NT2/D1 (cell line): ENCODE results near the gene PDCD4.

Experiments
- DNase-seq: peaks from one replicate; pipeline ENCODE4 v3.0.0-alpha.2; 2011; ENCODE audit warnings: low read depth, low spot score
- H3K27me3 ChIP-seq: 2 replicates; pipeline ENCODE4 v1.6.0; 2011; ENCODE audit warnings: mild to moderate bottlenecking; ENCODE audit not compliant: insufficient read length, insufficient read depth
- H3K36me3 ChIP-seq: 2 replicates; pipeline ENCODE4 v1.6.1; 2011; ENCODE audit warnings: mild to moderate bottlenecking, low read length, mixed read lengths; ENCODE audit not compliant: insufficient read depth, insufficient read length
- H3K4me1 ChIP-seq: 2 replicates; pipeline ENCODE4 v1.5.1; 2011; ENCODE audit not compliant: insufficient read depth, insufficient read length
- H3K4me3 ChIP-seq: 2 replicates; pipeline ENCODE4 v1.5.1; 2011; ENCODE audit warnings: low read depth; ENCODE audit not compliant: insufficient read length
- H3K9ac ChIP-seq: 2 replicates; pipeline ENCODE4 v1.6.0; 2011; ENCODE audit warnings: low read depth; ENCODE audit not compliant: insufficient read length
- H3K9me3 ChIP-seq: 2 replicates; pipeline ENCODE4 v1.5.1; 2011; ENCODE audit warnings: mild to moderate bottlenecking, low read length; ENCODE audit not compliant: insufficient read depth
- SUZ12 ChIP-seq: IDR thresholded peaks from 2 replicates; pipeline ENCODE4 v1.6.1; 2011; ENCODE audit not compliant: insufficient read length, insufficient read depth; ENCODE audit errors: extremely low read depth
- YY1 ChIP-seq: IDR thresholded peaks from 2 replicates; pipeline ENCODE4 v1.6.1; 2011; ENCODE audit not compliant: insufficient read length, insufficient read depth
- ZNF274 ChIP-seq: IDR thresholded peaks from 2 replicates; pipeline ENCODE4 v1.6.1; 2011; ENCODE audit warnings: mild to moderate bottlenecking, low read depth, low read length

The PDCD4 gene

DNA sequence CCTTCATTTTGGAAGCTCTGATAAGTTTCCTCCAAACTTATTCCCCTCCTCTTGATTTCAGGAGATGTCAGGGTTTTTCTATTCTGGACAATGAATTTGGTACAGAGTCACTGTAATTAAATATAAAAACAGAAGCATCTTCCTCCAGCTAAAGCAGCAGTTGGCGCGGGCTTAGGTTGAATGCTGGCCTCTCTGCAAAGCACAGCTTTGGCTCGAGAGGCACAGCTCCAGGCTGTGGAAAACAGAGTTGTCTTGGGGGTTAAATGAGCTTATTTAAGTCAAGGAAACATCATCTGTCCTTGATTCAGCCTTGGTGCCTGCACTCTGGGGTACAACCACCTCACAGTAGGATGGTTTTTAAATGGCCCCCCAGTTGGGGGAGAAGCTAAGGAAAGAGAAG lies 35.0 kb upstream of the PDCD4 start:
- H3K27me3 ChIP-seq = no peaks in the 10 kb centered on the region
- H3K9me3 ChIP-seq = no peaks in the 10 kb centered on the region

GRCh38 chr10:110837418-110838171 lies 34.1 kb upstream of the PDCD4 start:
- Histone ChIP-seq H3K9me3 (no peaks in the 10 kb centered on the region), H3K9ac (no peak overlapping the region), H3K4me3 (no peak overlapping the region), H3K36me3 (no peaks in the 10 kb centered on the region), H3K27me3 (no peaks in the 10 kb centered on the region), H3K4me1 (peaks cover 6% of the 10 kb centered on the region)
- TF ChIP-seq ZNF274 (no peak), SUZ12 (no peak)
- no peak for DNase-seq

More for the DNA sequence above, 35.0 kb upstream of the PDCD4 start:
- no peak for DNase-seq
- TF ChIP-seq YY1 = no peak
- Histone ChIP-seq H3K36me3 (no peaks in the 10 kb centered on the region), H3K4me1 (peaks cover 6% of the 10 kb centered on the region), H3K9ac (no peak overlapping the region), H3K4me3 (no peak overlapping the region)

GRCh38 chr10:110840225-110840922 lies 31.4 kb upstream of the PDCD4 start:
- H3K4me1 ChIP-seq = peaks cover 3% of the 10 kb centered on the region
- no peak for TF ChIP-seq SUZ12
- no peak for TF ChIP-seq YY1
- no peak for TF ChIP-seq ZNF274
- no peak overlapping the region for H3K9ac ChIP-seq
- no peaks in the 10 kb centered on the region for H3K36me3 ChIP-seq
- no peaks in the 10 kb centered on the region for H3K27me3 ChIP-seq
- H3K4me3 ChIP-seq = no peak overlapping the region
- DNase-seq = no peak
- H3K9me3 ChIP-seq = no peaks in the 10 kb centered on the region

DNA sequence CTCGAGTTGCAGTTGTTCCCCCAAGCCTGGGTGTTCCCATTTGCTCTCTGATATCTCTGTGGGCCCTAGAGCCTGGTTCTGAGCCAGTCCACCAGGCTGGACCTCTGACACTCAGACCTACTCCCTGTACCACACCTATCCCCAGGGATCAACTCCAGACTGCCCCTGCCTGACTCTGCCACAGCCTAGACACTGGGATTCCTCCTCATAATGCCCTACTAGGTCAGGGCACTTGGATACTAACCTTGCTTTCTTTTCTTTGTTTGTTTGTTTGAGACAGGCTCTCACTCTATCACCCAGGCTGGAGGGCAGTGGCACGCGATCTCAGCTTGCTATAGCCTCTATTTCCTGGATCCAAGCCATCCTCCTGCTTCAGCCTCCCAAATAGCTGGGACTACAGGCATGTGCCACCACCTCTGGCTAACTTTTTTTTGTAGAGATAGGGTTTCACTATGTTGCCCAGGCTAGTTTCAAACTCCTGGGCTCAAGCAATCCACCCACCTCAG lies 30.8 kb upstream of the PDCD4 start:
- no peaks in the 10 kb centered on the region for H3K4me1 ChIP-seq
- H3K9ac ChIP-seq = no peak overlapping the region
- H3K9me3 ChIP-seq = no peaks in the 10 kb centered on the region
- no peak for TF ChIP-seq SUZ12
- no peak for TF ChIP-seq YY1
- TF ChIP-seq ZNF274 = no peak
- no peaks in the 10 kb centered on the region for H3K36me3 ChIP-seq
- H3K27me3 ChIP-seq = no peaks in the 10 kb centered on the region
- no peak for DNase-seq
- no peak overlapping the region for H3K4me3 ChIP-seq

- no peaks in the 10 kb centered on the region for H3K36me3 ChIP-seq
- no peak overlapping the region for H3K9ac ChIP-seq
- no peaks in the 10 kb centered on the region for H3K4me1 ChIP-seq
- TF ChIP-seq YY1 = no peak
- TF ChIP-seq ZNF274 = no peak
- TF ChIP-seq SUZ12 = no peak
- no peak overlapping the region for H3K4me3 ChIP-seq
- no peaks in the 10 kb centered on the region for H3K9me3 ChIP-seq
- no peaks in the 10 kb centered on the region for H3K27me3 ChIP-seq
- DNase-seq = no peak
Observed at GRCh38 chr10:110841767-110842267, 29.9 kb upstream of the PDCD4 start.

DNA sequence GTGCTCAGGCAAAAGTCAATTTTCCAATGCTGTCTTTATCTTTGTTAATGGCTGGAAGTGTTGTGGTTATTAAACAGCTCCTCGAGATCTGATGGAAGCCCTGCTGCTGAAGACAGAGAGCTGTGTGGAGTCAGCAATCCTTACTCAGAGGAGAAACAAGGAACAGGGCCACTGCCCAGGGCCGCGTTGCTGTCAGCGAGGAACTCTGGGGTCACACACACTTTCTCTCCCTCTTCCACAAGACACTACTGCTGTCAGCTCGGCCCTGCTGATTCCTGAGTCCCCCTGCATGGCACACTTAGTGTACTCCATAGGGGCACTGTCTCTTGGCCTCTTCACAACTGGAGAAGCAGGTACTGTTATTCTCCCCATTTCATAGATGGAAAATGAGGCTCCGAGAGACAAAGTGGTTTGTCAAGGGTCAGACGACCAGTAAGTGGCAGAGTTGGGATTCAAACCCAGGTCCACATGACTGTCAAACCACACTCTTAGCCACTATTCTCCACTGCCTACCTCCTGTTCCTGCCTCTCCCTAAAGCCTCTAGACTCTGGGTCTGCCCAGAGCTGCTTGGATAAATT lies 29.3 kb upstream of the PDCD4 start:
- Histone ChIP-seq H3K4me3 (no peak overlapping the region), H3K9me3 (no peaks in the 10 kb centered on the region), H3K27me3 (no peaks in the 10 kb centered on the region), H3K9ac (no peak overlapping the region), H3K4me1 (no peaks in the 10 kb centered on the region), H3K36me3 (no peaks in the 10 kb centered on the region)
- no peak for DNase-seq
- TF ChIP-seq ZNF274 = no peak
- TF ChIP-seq YY1 = no peak
- TF ChIP-seq SUZ12 = no peak

DNA sequence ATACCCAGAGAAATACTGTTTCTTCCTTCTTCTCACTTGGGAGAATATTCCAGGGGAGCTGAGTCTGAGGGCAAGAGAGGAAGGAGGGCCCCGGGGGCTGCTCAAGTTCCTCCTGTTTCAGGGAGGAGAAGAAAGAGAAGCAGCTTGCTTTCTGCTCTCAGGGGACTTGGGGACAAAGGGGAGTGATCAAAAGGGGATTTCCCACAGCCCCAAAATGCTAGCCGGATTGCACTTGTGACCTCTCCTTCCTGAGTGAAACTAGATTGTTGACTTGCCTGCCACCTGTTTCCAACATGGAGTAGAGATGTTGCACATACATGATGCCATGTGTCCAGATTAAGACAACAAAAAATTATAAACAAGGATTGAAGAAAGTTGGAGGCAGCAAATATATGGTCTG lies 28.7 kb upstream of the PDCD4 start:
- no peaks in the 10 kb centered on the region for H3K4me1 ChIP-seq
- no peak overlapping the region for H3K9ac ChIP-seq
- H3K27me3 ChIP-seq = no peaks in the 10 kb centered on the region
- no peak overlapping the region for H3K4me3 ChIP-seq
- DNase-seq = no peak
- H3K9me3 ChIP-seq = no peaks in the 10 kb centered on the region
- H3K36me3 ChIP-seq = no peaks in the 10 kb centered on the region
- TF ChIP-seq ZNF274 (no peak), YY1 (no peak)
